OCI-LY3 (cell line): ENCODE measurements around the gene SPG7.
A peak's percentile ranks its signal among the peaks of the same experiment; 100 is the strongest.

Experiments
- H2AFZ ChIP-seq: fragments of 200-600, 300-600 bp; shearing (Covaris generic); 2 replicates; pipeline ENCODE4 v1.6.0; 2014; ENCODE audit warnings: antibody characterized with exemption, low read depth, low read length
- H3K27ac ChIP-seq: fragments of 200-600, 300-600 bp; sonication (generic); 2 replicates; pipeline ENCODE4 v1.5.1; 2014; ENCODE audit warnings: mild to moderate bottlenecking, low read length, moderate library complexity, mixed read lengths
- H3K27me3 ChIP-seq: fragments of 200-600, 300-600 bp; sonication (generic); 2 replicates; pipeline ENCODE4 v1.6.1; 2014; ENCODE audit warnings: low read depth, low read length, mixed read lengths
- H3K36me3 ChIP-seq: fragments of 200-600, 300-600 bp; sonication (generic); replicated peaks from 2 replicates; pipeline ENCODE3; 2014; ENCODE audit warnings: low read depth, low read length, mixed read lengths
- H3K4me1 ChIP-seq: fragments of 300-600, 200-600 bp; sonication (generic); 2 replicates; pipeline ENCODE4 v1.6.1; 2014; ENCODE audit warnings: low read length, mixed read lengths
- H3K4me2 ChIP-seq: fragments of 200-600, 300-600 bp; sonication (generic); 2 replicates; pipeline ENCODE4 v1.6.1; 2014; ENCODE audit warnings: low read length, mixed read lengths
- H3K4me3 ChIP-seq: fragments of 300-600, 200-600 bp; sonication (generic); 2 replicates; pipeline ENCODE4 v1.5.1; 2014; ENCODE audit warnings: antibody characterized with exemption, mild to moderate bottlenecking, low read length, moderate library complexity
- H3K79me2 ChIP-seq: fragments of 300-600, 200-600 bp; shearing (Covaris generic); 2 replicates; pipeline ENCODE4 v1.6.1; 2014; ENCODE audit warnings: mild to moderate bottlenecking, low read length, mixed read lengths
- H3K9ac ChIP-seq: fragments of 300-600, 200-600 bp; shearing (Covaris generic); 2 replicates; pipeline ENCODE4 v1.6.0; 2014; ENCODE audit warnings: mild to moderate bottlenecking, low read length, moderate library complexity
- H3K9me3 ChIP-seq: fragments of 200-600, 300-600 bp; shearing (Covaris generic); 2 replicates; pipeline ENCODE4 v1.6.1; 2014; ENCODE audit warnings: low read length, mixed read lengths; ENCODE audit not compliant: insufficient read depth
- H4K20me1 ChIP-seq: fragments of 200-600, 300-600 bp; sonication (generic); 2 replicates; pipeline ENCODE4 v1.6.1; 2016; ENCODE audit warnings: low read length, mixed read lengths; ENCODE audit not compliant: insufficient read depth
- EZH2phosphoT487 ChIP-seq: fragments of 200-600 bp; shearing (Covaris generic); IDR thresholded peaks from 2 replicates; pipeline ENCODE4 v1.6.1; 2018; ENCODE audit warnings: antibody characterized with exemption, mixed run types, low read depth
- TF ChIP-seq, protein P1 (sequence below): fragments of 200-600, 300-600 bp; sonication (generic); IDR thresholded peaks from 2 replicates; pipeline ENCODE4 v1.5.1; 2014; ENCODE audit warnings: antibody characterized with exemption, low read length, low read depth

The SPG7 gene

DNA sequence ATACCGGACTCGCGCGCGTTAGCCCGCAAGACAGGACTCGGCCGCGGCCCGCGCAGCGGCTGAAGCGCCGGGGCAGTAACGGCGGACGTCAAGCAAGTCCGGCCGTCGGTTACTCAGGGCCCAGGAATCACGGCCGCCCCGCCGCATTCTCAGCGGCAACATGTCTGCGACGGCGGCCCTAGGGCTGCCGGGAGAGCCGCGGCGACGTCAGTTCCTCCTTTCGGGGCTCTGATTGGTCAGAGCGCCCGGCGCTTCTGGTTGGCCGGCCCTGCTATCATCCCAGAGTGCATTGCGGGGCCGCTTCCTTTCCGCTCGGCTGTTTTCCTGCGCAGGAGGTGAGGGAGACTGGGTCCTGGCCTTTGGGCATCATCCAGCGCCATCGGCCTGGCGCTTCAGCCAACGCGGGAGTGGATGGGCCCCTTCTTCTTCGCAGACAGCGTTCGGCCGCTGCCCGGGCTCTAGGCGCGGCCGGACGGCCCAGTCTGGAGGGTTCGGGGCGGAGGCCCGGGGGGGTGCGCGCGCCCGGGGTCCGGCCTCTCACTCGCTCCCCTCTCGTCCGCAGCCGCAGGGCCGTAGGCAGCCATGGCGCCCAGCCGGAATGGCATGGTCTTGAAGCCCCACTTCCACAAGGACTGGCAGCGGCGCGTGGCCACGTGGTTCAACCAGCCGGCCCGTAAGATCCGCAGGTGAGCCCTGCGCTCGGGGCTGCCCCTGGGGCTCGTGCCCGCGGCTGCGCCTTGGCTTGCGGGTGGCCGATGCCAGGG lies 52.4 kb downstream of the SPG7 start, which contains the start of gene RPL13:
RPL13 (plus strand) TSS at position 305 of the 764 bp plus-strand sequence; CDS start at position 583, 278 bp downstream.
- Histone ChIP-seq H3K27me3 (no peaks in the 10 kb centered on the region), H4K20me1 (peaks cover 44% of the 10 kb centered on the region), H3K36me3 (peaks cover 42% of the 10 kb centered on the region), H3K27ac (peak within 1 kb of the TSS; percentile 72), H3K4me2 (peak within 1 kb of the TSS; percentile 99), H3K4me3 (peak within 1 kb of the TSS; percentile 89), H2AFZ (peak within 1 kb of the TSS; percentile 63; the same call in 1 of the 2 replicates), H3K79me2 (peaks cover 36% of the 10 kb centered on the region), H3K9me3 (no peaks in the 10 kb centered on the region), H3K9ac (peak within 1 kb of the TSS; percentile 98), H3K4me1 (peaks cover 37% of the 10 kb centered on the region)
- TF ChIP-seq, protein P1, sequence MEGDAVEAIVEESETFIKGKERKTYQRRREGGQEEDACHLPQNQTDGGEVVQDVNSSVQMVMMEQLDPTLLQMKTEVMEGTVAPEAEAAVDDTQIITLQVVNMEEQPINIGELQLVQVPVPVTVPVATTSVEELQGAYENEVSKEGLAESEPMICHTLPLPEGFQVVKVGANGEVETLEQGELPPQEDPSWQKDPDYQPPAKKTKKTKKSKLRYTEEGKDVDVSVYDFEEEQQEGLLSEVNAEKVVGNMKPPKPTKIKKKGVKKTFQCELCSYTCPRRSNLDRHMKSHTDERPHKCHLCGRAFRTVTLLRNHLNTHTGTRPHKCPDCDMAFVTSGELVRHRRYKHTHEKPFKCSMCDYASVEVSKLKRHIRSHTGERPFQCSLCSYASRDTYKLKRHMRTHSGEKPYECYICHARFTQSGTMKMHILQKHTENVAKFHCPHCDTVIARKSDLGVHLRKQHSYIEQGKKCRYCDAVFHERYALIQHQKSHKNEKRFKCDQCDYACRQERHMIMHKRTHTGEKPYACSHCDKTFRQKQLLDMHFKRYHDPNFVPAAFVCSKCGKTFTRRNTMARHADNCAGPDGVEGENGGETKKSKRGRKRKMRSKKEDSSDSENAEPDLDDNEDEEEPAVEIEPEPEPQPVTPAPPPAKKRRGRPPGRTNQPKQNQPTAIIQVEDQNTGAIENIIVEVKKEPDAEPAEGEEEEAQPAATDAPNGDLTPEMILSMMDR, result no peak
- TF ChIP-seq EZH2phosphoT487, result no peak

DNA sequence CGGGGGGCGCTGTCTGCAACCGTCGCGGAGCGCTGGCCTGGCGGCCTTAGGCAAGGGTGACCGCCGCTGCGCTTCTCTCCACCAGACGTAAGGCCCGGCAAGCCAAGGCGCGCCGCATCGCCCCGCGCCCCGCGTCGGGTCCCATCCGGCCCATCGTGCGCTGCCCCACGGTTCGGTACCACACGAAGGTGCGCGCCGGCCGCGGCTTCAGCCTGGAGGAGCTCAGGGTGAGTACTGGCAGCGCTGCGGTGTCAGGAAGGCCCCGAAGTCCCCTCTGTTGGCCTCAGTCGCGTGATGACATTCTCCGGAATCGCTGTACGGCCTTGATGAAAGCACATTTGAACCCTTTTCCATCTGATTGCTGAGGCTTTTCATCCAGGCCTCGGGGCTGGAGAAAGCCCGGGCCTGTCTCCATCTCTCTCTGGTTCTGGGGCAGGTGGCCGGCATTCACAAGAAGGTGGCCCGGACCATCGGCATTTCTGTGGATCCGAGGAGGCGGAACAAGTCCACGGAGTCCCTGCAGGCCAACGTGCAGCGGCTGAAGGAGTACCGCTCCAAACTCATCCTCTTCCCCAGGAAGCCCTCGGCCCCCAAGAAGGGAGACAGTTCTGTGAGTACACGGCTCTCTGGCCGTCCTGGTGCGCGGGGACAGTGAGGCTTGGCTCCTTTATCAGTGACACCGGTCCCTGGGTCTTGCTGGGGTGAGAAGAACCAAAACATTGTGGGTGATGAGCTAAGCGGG lies 53.1 kb downstream of the SPG7 start:
- H3K79me2 ChIP-seq, result peaks cover 36% of the 10 kb centered on the region
- peak overlapping the region; percentile 89 for H3K4me3 ChIP-seq
- peaks cover 51% of the 10 kb centered on the region for H4K20me1 ChIP-seq
- H3K4me2 ChIP-seq, result peak overlapping the region; percentile 99
- peaks cover 42% of the 10 kb centered on the region for H3K4me1 ChIP-seq
- H3K27me3 ChIP-seq, result no peaks in the 10 kb centered on the region
- peak overlapping the region; percentile 98 for H3K9ac ChIP-seq
- TF ChIP-seq, protein P1, result no peak
- TF ChIP-seq EZH2phosphoT487, result no peak
- H3K9me3 ChIP-seq, result no peaks in the 10 kb centered on the region
- no peak overlapping the region for H2AFZ ChIP-seq
- peaks cover 41% of the 10 kb centered on the region for H3K36me3 ChIP-seq
- H3K27ac ChIP-seq, result peak overlapping the region; percentile 57

DNA sequence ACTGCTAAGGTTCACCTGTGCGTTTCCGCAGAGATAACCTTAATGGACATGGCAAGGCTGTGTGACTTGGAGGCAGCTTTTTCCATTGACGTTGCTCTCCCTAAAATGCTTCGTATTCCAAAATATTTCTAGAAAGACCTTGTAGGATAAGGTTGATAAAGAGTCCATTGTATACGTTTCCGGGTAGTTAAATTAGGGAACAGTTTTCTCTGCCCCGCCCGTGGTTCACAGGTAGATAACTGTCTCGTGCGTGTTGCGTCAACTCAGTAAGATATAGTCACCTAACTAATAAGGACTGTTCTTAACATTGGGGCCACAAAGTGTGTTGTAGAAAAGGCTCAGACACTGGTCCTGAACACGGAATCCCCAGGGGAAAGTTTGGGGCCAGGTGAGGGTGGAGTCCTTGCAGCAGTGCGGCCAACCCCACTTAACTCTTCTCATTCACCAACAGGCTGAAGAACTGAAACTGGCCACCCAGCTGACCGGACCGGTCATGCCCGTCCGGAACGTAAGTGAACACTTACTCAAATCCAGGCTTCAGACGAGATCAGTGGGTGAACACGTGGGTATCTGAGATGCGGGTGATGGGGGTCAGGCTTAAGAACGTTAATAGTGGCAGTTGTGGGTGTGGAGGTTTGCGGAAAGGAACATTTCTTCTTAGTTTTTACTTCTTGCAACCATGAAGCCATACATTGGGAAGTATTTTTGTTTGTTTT lies 53.8 kb downstream of the SPG7 start:
- no peaks in the 10 kb centered on the region for H3K9me3 ChIP-seq
- TF ChIP-seq, protein P1, result no peak
- TF ChIP-seq EZH2phosphoT487, result no peak
- peaks cover 42% of the 10 kb centered on the region for H3K4me1 ChIP-seq
- peaks cover 40% of the 10 kb centered on the region for H3K36me3 ChIP-seq
- no peak overlapping the region for H2AFZ ChIP-seq
- peak overlapping the region; percentile 57 for H3K27ac ChIP-seq
- H3K9ac ChIP-seq, result peak overlapping the region; percentile 98
- H3K4me2 ChIP-seq, result peak overlapping the region; percentile 99
- peaks cover 36% of the 10 kb centered on the region for H3K79me2 ChIP-seq
- peaks cover 54% of the 10 kb centered on the region for H4K20me1 ChIP-seq
- H3K4me3 ChIP-seq, result peak overlapping the region; percentile 89
- H3K27me3 ChIP-seq, result no peaks in the 10 kb centered on the region
